SK-N-SH treated with all-trans-retinoic acid at 6 μM for 48 hours (cell line): Measurements from ENCODE around the gene TSHZ2.

Experiments used
- ATAC-seq: fragments of 200-7000 bp; cut with Tn5 transposase; 3 replicates; pipeline ENCODE4 v1.9.1; 2020; ENCODE audit warnings: mild to moderate bottlenecking, moderate library complexity
- ARNTL ChIP-seq: fragments of 450-650 bp; formaldehyde crosslinking; IDR thresholded peaks from 2 replicates; pipeline ENCODE4 v1.5.0; 2020; ENCODE audit warnings: low read depth, mild to moderate bottlenecking, moderate library complexity, borderline replicate concordance
- BACH2 ChIP-seq: fragments of 250-450 bp; sonication (Bioruptor Pico); IDR thresholded peaks from 2 replicates; pipeline ENCODE4 v1.9.0; 2021; ENCODE audit warnings: mild to moderate bottlenecking, borderline replicate concordance
- CSDC2 ChIP-seq: fragments of 250-450 bp; sonication (Bioruptor Pico); IDR thresholded peaks from 2 replicates; pipeline ENCODE4 v1.5.0; 2020; ENCODE audit warnings: mild to moderate bottlenecking, moderate library complexity
- ESRRG ChIP-seq: fragments of 250-450 bp; sonication (Bioruptor Pico); IDR thresholded peaks from 2 replicates; pipeline ENCODE4 v1.6.1; 2021; ENCODE audit warnings: mild to moderate bottlenecking
- GLIS3 ChIP-seq: fragments of 250-450 bp; sonication (Bioruptor Pico); IDR thresholded peaks from 2 replicates; pipeline ENCODE4 v1.5.0; 2020; ENCODE audit warnings: mild to moderate bottlenecking, moderate library complexity
- ISL1 ChIP-seq: fragments of 250-450 bp; sonication (Bioruptor Pico); IDR thresholded peaks from 2 replicates; pipeline ENCODE4 v2.1.2; 2022; ENCODE audit warnings: mild to moderate bottlenecking, moderate library complexity
- OSR1 ChIP-seq: fragments of 250-450 bp; sonication (Bioruptor Pico); IDR thresholded peaks from 2 replicates; pipeline ENCODE4 v1.8.0; 2022; ENCODE audit warnings: moderate library complexity, mild to moderate bottlenecking, inconsistent platforms
- RARB ChIP-seq: fragments of 250-450 bp; sonication (Bioruptor Pico); IDR thresholded peaks from 2 replicates; pipeline ENCODE4 v1.8.0; 2021; ENCODE audit warnings: mild to moderate bottlenecking, moderate library complexity
- SNAI2 ChIP-seq: fragments of 250-450 bp; sonication (Bioruptor Pico); IDR thresholded peaks from 2 replicates; pipeline ENCODE4 v1.5.0; 2020; ENCODE audit warnings: mild to moderate bottlenecking, moderate library complexity
- TCF4 ChIP-seq: fragments of 250-450 bp; sonication (Bioruptor Pico); IDR thresholded peaks from 2 replicates; pipeline ENCODE4 v1.8.0; 2021; ENCODE audit warnings: mild to moderate bottlenecking, moderate library complexity, borderline replicate concordance
- ZC3H10 ChIP-seq: fragments of 250-450 bp; sonication (Bioruptor Pico); IDR thresholded peaks from 2 replicates; pipeline ENCODE4 v1.5.1; 2021; ENCODE audit warnings: mild to moderate bottlenecking, moderate library complexity
- ZFP3 ChIP-seq: fragments of 250-450 bp; sonication (Bioruptor Pico); IDR thresholded peaks from 2 replicates; pipeline ENCODE4 v1.5.0; 2020; ENCODE audit warnings: mild to moderate bottlenecking, moderate library complexity
- ZFP30 ChIP-seq: fragments of 450-650 bp; formaldehyde crosslinking; IDR thresholded peaks from 2 replicates; pipeline ENCODE4 v1.5.0; 2022; ENCODE audit warnings: mild to moderate bottlenecking, moderate library complexity
- ZNF565 ChIP-seq: fragments of 450-650 bp; formaldehyde crosslinking; conservative IDR thresholded peaks from 2 replicates; pipeline ENCODE4 v1.5.0; 2020; ENCODE audit warnings: low read depth, mild to moderate bottlenecking, moderate library complexity
- ZNF70 ChIP-seq: fragments of 450-650 bp; formaldehyde crosslinking; IDR thresholded peaks from 2 replicates; pipeline ENCODE4 v1.5.0; 2020; ENCODE audit warnings: mild to moderate bottlenecking, moderate library complexity
- TF ChIP-seq, protein P1 (sequence below): fragments of 250-450 bp; sonication (Bioruptor Pico); IDR thresholded peaks from 2 replicates; pipeline ENCODE4 v1.8.0; 2021; ENCODE audit warnings: low read depth, mild to moderate bottlenecking, moderate library complexity, borderline replicate concordance
- TF ChIP-seq, protein P2 (sequence below): fragments of 250-450 bp; sonication (Bioruptor Pico); IDR thresholded peaks from 2 replicates; pipeline ENCODE4 v1.5.1; 2021; ENCODE audit warnings: mild to moderate bottlenecking, moderate library complexity
- TF ChIP-seq, protein P3 (sequence below): fragments of 250-450 bp; sonication (Bioruptor Pico); IDR thresholded peaks from 2 replicates; pipeline ENCODE4 v1.5.1; 2020; ENCODE audit warnings: low read depth, mild to moderate bottlenecking, moderate library complexity
- TF ChIP-seq, protein P4 (sequence below): fragments of 250-450 bp; sonication (Bioruptor Pico); IDR thresholded peaks from 2 replicates; pipeline ENCODE4 v1.8.0; 2020; ENCODE audit warnings: mild to moderate bottlenecking, moderate library complexity, borderline replicate concordance

The TSHZ2 gene

DNA sequence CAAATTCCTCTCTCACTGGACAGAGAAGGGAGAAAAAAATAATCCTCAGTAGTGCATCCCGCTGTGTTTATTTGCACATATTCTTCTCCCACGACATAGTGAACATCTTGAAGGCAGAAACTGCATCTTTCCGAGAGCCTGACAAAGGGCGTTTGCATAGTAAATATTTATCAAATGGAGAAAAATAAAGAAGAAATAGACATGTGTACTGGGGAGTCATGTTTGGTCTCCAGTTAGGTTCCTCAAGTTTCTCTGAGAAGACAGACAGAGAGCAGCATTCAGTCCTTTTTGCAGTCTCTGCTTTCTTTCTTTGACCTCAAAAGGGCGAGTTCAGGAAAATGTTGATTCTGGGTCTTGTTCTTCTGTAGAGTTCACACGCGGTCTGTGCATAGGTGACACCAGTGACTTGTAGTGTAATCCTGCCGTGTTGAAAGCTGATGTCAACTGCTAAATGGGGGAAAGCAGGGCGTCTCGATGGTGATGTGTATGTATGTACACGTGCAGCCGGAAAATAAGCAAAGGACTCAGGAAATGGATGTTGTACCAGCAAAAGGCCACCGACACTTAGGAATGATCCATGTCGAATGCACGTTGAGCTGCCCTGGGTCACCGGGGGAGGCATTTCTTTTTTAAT is 335.9 kb downstream of the TSHZ2 start:
- no peak for ATAC-seq
- TF ChIP-seq ZFP30 (CRISPR knock-in tag) (no peak), BACH2 (CRISPR knock-in tag) (no peak)

DNA sequence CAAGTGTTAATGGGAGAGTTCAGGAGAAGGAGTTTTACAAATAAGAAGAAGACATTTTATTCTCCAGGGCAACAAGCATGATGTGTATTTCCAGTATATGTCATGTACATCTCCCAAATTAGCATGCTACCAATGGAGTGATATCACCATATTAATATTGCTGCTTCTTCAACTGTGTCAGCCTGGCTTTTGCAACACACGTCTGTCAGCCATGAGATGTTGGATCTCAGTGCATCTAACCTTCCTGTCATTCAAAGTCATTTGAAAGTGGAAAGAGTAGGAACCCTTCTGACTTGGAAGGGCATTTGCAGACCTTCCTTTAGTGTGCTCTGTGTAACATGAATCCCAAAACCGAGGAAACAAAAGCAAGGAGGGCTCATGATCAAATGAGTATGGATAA is 337.4 kb downstream of the TSHZ2 start:
- TF ChIP-seq ZC3H10 = no peak
- TF ChIP-seq ESRRG (CRISPR knock-in tag) = no peak
- no peak for TF ChIP-seq TCF4 (CRISPR knock-in tag)
- no peak for TF ChIP-seq CSDC2 (CRISPR knock-in tag)
- TF ChIP-seq, protein P1, sequence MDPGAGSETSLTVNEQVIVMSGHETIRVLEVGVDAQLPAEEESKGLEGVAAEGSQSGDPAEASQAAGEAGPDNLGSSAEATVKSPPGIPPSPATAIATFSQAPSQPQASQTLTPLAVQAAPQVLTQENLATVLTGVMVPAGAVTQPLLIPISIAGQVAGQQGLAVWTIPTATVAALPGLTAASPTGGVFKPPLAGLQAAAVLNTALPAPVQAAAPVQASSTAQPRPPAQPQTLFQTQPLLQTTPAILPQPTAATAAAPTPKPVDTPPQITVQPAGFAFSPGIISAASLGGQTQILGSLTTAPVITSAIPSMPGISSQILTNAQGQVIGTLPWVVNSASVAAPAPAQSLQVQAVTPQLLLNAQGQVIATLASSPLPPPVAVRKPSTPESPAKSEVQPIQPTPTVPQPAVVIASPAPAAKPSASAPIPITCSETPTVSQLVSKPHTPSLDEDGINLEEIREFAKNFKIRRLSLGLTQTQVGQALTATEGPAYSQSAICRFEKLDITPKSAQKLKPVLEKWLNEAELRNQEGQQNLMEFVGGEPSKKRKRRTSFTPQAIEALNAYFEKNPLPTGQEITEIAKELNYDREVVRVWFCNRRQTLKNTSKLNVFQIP (CRISPR knock-in tag) = no peak
- TF ChIP-seq ZNF565 (CRISPR knock-in tag) = no peak
- no peak for ATAC-seq

DNA sequence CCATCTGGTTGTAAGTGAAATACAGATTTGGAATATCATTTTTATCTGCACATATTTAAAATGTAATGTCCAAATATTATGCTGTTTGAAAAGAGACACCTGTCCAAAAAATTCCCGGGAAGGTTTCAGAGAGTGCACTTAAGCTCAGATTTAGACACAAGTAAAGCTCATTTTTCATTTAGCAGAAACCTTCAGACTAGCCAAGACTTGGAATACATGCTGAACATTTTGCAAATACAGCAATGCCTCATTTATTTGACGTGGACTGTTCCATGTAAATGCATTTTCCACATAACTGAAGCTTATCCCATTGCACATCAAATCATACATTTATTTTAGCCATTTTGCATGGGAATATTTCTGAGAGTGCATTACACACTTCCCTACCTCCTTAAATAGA is 340.8 kb downstream of the TSHZ2 start:
- TF ChIP-seq OSR1 (CRISPR knock-in tag) (no peak), ZFP30 (CRISPR knock-in tag) (no peak), SNAI2 (CRISPR knock-in tag) (no peak), RARB (CRISPR knock-in tag) (no peak), ESRRG (CRISPR knock-in tag) (no peak), ARNTL (no peak), ZNF565 (CRISPR knock-in tag) (no peak), BACH2 (CRISPR knock-in tag) (no peak), ISL1 (CRISPR knock-in tag) (no peak), ZFP3 (CRISPR knock-in tag) (no peak), CSDC2 (CRISPR knock-in tag) (no peak)
- TF ChIP-seq, protein P2, sequence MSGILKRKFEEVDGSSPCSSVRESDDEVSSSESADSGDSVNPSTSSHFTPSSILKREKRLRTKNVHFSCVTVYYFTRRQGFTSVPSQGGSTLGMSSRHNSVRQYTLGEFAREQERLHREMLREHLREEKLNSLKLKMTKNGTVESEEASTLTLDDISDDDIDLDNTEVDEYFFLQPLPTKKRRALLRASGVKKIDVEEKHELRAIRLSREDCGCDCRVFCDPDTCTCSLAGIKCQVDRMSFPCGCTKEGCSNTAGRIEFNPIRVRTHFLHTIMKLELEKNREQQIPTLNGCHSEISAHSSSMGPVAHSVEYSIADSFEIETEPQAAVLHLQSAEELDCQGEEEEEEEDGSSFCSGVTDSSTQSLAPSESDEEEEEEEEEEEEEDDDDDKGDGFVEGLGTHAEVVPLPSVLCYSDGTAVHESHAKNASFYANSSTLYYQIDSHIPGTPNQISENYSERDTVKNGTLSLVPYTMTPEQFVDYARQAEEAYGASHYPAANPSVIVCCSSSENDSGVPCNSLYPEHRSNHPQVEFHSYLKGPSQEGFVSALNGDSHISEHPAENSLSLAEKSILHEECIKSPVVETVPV (CRISPR knock-in tag) = no peak
- TF ChIP-seq, protein P3, sequence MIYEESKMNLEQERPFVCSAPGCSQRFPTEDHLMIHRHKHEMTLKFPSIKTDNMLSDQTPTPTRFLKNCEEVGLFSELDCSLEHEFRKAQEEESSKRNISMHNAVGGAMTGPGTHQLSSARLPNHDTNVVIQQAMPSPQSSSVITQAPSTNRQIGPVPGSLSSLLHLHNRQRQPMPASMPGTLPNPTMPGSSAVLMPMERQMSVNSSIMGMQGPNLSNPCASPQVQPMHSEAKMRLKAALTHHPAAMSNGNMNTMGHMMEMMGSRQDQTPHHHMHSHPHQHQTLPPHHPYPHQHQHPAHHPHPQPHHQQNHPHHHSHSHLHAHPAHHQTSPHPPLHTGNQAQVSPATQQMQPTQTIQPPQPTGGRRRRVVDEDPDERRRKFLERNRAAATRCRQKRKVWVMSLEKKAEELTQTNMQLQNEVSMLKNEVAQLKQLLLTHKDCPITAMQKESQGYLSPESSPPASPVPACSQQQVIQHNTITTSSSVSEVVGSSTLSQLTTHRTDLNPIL (CRISPR knock-in tag) = no peak
- TF ChIP-seq, protein P4, sequence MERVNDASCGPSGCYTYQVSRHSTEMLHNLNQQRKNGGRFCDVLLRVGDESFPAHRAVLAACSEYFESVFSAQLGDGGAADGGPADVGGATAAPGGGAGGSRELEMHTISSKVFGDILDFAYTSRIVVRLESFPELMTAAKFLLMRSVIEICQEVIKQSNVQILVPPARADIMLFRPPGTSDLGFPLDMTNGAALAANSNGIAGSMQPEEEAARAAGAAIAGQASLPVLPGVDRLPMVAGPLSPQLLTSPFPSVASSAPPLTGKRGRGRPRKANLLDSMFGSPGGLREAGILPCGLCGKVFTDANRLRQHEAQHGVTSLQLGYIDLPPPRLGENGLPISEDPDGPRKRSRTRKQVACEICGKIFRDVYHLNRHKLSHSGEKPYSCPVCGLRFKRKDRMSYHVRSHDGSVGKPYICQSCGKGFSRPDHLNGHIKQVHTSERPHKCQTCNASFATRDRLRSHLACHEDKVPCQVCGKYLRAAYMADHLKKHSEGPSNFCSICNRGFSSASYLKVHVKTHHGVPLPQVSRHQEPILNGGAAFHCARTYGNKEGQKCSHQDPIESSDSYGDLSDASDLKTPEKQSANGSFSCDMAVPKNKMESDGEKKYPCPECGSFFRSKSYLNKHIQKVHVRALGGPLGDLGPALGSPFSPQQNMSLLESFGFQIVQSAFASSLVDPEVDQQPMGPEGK (CRISPR knock-in tag) = no peak
- ATAC-seq = no peak

DNA sequence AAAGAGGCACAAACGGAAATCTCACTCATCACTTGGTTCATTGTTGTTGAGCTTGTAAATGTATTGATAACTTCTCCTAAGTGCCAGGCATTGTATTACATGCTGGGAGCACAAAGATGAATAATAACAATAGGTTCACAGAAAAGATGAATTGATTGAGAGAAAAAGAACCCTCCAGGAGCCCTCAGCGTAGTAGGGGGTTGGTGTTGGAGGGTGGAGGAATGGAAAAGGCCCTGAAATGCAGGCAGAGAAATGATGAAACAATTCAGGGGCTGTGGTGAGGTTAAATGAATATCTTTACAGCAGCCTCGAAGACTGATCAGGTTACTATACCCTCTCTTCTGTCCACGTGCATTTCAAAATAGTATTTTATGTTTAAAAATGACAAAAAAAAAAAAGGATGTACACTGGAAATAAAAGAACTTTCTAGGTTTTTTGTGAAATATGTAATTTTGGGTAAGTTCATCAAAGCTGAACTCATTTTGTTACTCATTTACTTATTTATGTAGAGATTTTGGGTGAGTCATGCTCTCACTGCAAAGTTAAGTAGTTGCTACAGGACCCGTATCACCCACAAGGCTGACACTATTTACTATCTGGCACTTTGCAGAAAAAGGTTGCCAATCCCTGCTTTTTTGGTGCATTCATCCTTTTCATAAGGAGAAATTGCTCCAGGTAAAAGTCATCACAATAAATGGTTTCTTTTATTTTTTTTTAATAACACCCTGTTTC is 344.2 kb downstream of the TSHZ2 start:
- ATAC-seq = no peak
- TF ChIP-seq ZFP30 (CRISPR knock-in tag) = no peak
- TF ChIP-seq, protein P1 (CRISPR knock-in tag) = no peak
- TF ChIP-seq, protein P2 (CRISPR knock-in tag) = no peak
- TF ChIP-seq, protein P3 (CRISPR knock-in tag) = no peak
- no peak for TF ChIP-seq ZNF70 (CRISPR knock-in tag)
- no peak for TF ChIP-seq OSR1 (CRISPR knock-in tag)
- TF ChIP-seq GLIS3 = no peak
- TF ChIP-seq ARNTL = no peak
- no peak for TF ChIP-seq BACH2 (CRISPR knock-in tag)
- TF ChIP-seq CSDC2 (CRISPR knock-in tag) = no peak
- TF ChIP-seq, protein P4 (CRISPR knock-in tag) = no peak
- TF ChIP-seq SNAI2 (CRISPR knock-in tag) = no peak
